Measurements from ENCODE around the gene IL2RA. TPM values are rescaled to one million over a fixed set of nuclear protein-coding genes. Genes with fewer than 3 reads are reported as not detected.

IL2RA gene
- total and polyA plus RNA-seq, 9 of the 15 experiments (the other 6 are each of a cell fraction or from before 2014, with no cell fraction given), result 0.95 TPM; not detected in 8

- TF ChIP-seq ZNF592 (IDR thresholded peaks at IDR 0.05) (peak; percentile 59), RBM34 (IDR thresholded peaks at IDR 0.05; ENCODE audit: borderline replicate concordance, insufficient read depth, low read length) (no peak), HDAC6 (IDR thresholded peaks at IDR 0.05; ENCODE audit: low read depth, low read length) (0 out of 2 replicates have a peak, but pooled peaks have one; percentile 57), CREB3 (tag; conservative IDR thresholded peaks at IDR 0.05; ENCODE audit: low read depth) (no peak), ZBED1 (IDR thresholded peaks at IDR 0.05) (no peak), MAFK (IDR thresholded peaks at IDR 0.05; ENCODE audit: low read length) (no peak), YY1 (IDR thresholded peaks at IDR 0.05; ENCODE audit: borderline replicate concordance in 1 of 3, control insufficient read depth in 1 of 3, extremely low read depth in 1 of 3, insufficient read depth in 3 of 3, insufficient read length in 1 of 3, insufficient replicate concordance in 2 of 3, low read depth in 1 of 3, low read length in 2 of 3) (peak in 1 of 3 experiments; percentile 2), MAFG (tag; conservative IDR thresholded peaks at IDR 0.05) (no peak), GABPB1 (CRISPR knock-in tag; IDR thresholded peaks at IDR 0.05) (no peak), ARID2 (IDR thresholded peaks at IDR 0.05) (no peak), NRF1 (conservative IDR thresholded peaks at IDR 0.05 in 1 of 2, IDR thresholded peaks at IDR 0.05 in 1 of 2) (peak; percentile 41 to 48; a peak in 2 of 4 replicates), ZNF785 (CRISPR knock-in tag; IDR thresholded peaks at IDR 0.05) (no peak), SNIP1 (IDR thresholded peaks at IDR 0.05; ENCODE audit: low read depth) (no peak), ETV6 (IDR thresholded peaks at IDR 0.05; ENCODE audit: borderline replicate concordance in 1 of 2, low read depth in 2 of 2, low read length in 1 of 2) (no peak), ETV6 (CRISPR knock-in tag; IDR thresholded peaks at IDR 0.05; ENCODE audit: borderline replicate concordance) (no peak), MCM2 (IDR thresholded peaks at IDR 0.05; ENCODE audit: low read depth) (no peak), CCNT2 (IDR thresholded peaks at IDR 0.05; ENCODE audit: borderline replicate concordance, extremely low read depth, insufficient read length, low read depth, low read length) (no peak)
- TF ChIP-seq, protein P1, sequence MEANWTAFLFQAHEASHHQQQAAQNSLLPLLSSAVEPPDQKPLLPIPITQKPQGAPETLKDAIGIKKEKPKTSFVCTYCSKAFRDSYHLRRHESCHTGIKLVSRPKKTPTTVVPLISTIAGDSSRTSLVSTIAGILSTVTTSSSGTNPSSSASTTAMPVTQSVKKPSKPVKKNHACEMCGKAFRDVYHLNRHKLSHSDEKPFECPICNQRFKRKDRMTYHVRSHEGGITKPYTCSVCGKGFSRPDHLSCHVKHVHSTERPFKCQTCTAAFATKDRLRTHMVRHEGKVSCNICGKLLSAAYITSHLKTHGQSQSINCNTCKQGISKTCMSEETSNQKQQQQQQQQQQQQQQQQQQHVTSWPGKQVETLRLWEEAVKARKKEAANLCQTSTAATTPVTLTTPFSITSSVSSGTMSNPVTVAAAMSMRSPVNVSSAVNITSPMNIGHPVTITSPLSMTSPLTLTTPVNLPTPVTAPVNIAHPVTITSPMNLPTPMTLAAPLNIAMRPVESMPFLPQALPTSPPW (CRISPR knock-in tag; IDR thresholded peaks at IDR 0.05), result peak; percentile 39; the same call in 1 of the 2 replicates
These were observed 85.4 kb downstream of the IL2RA start (continued) for GRCh38 chr10:5976512-5977470.
